MV-4-11 (cell line): Measurements from ENCODE around the gene PCCA.
A peak's percentile ranks its signal among the peaks of the same experiment; 100 is the strongest.
"Not testable (repeated sequence)": the region's sequence is repeated elsewhere in the genome, so short reads cannot be mapped to it uniquely, and the experiment has no call there.

Experiments
- DNase-seq: peaks from one replicate; lab custom pipeline; 2025; lab: John Stamatoyannopoulos, UW

The PCCA gene

GRCh38 chr13:100098445-100099116 lies 9.7 kb downstream of the PCCA start:
- no peak for DNase-seq

- DNase-seq: not testable (repeated sequence)
Observed at GRCh38 chr13:100099117-100099445, 10.2 kb downstream of the PCCA start.

- peak; percentile 71 for DNase-seq
Observed at GRCh38 chr13:100100115-100100879, 11.4 kb downstream of the PCCA start.

- DNase-seq: no peak
Observed at GRCh38 chr13:100102042-100102441, 13.1 kb downstream of the PCCA start.

GRCh38 chr13:100106005-100106404 lies 17.1 kb downstream of the PCCA start:
- no peak for DNase-seq

- DNase-seq: no peak
Observed at GRCh38 chr13:100106705-100107104, 17.8 kb downstream of the PCCA start.

GRCh38 chr13:100108913-100109507 lies 20.1 kb downstream of the PCCA start:
- no peak for DNase-seq

GRCh38 chr13:100110269-100110668 lies 21.4 kb downstream of the PCCA start:
- no peak for DNase-seq

- DNase-seq: no peak
Observed at GRCh38 chr13:100112186-100112838, 23.4 kb downstream of the PCCA start.

- DNase-seq: no peak
Observed at GRCh38 chr13:100115693-100116254, 26.9 kb downstream of the PCCA start.

- DNase-seq: peak; percentile 86
Observed at GRCh38 chr13:100124265-100124664, 35.4 kb downstream of the PCCA start.

GRCh38 chr13:100125946-100126345 lies 37.1 kb downstream of the PCCA start:
- DNase-seq: no peak

- peak; percentile 80 for DNase-seq
Observed at GRCh38 chr13:100128373-100128772, 39.5 kb downstream of the PCCA start.

GRCh38 chr13:100128838-100129237 lies 39.9 kb downstream of the PCCA start:
- peak; percentile 77 for DNase-seq

- DNase-seq: peak; percentile 80
Observed at GRCh38 chr13:100129605-100130004, 40.7 kb downstream of the PCCA start.

GRCh38 chr13:100130092-100130491 lies 41.2 kb downstream of the PCCA start:
- DNase-seq: no peak

- DNase-seq: no peak
Observed at GRCh38 chr13:100130930-100131511, 42.1 kb downstream of the PCCA start.

- peak; percentile 89 for DNase-seq
Observed at GRCh38 chr13:100131863-100132574, 43.1 kb downstream of the PCCA start.

GRCh38 chr13:100138859-100139491 lies 50.1 kb downstream of the PCCA start:
- DNase-seq: peak; percentile 29

- no peak for DNase-seq
Observed at GRCh38 chr13:100139817-100140216, 50.9 kb downstream of the PCCA start.

- no peak for DNase-seq
Observed at GRCh38 chr13:100140441-100140840, 51.5 kb downstream of the PCCA start.
